GM15510 (cell line): Measurements from ENCODE around the gene MUC12.

ENCODE experiments used
- POLR2A ChIP-seq: IDR thresholded peaks from 3 replicates; pipeline ENCODE4 v1.6.1; 2011; ENCODE audit warnings: borderline replicate concordance; ENCODE audit not compliant: insufficient read length; ENCODE audit errors: extremely low read depth

The MUC12 gene

GRCh38 chr7:100969066-100969615 lies at the start of gene MUC12:
TSS of gene MUC12 (plus strand) at chr7:100969565. CDS start at chr7:100969623, 58 bp downstream.
- TF ChIP-seq POLR2A, result no peak

GRCh38 chr7:100921039-100921438 lies 48.3 kb upstream of the MUC12 start:
- TF ChIP-seq POLR2A, result no peak

- TF ChIP-seq POLR2A, result no peak
These were observed 39.6 kb upstream of the MUC12 start for GRCh38 chr7:100929808-100930174.

GRCh38 chr7:100933734-100934133 lies 35.6 kb upstream of the MUC12 start:
- no peak for TF ChIP-seq POLR2A

GRCh38 chr7:100942045-100942774 lies 27.2 kb upstream of the MUC12 start:
- no peak for TF ChIP-seq POLR2A

GRCh38 chr7:100943693-100944092 lies 25.7 kb upstream of the MUC12 start:
- TF ChIP-seq POLR2A, result no peak

- TF ChIP-seq POLR2A, result no peak
These were observed 25.2 kb upstream of the MUC12 start for GRCh38 chr7:100944138-100944537.

GRCh38 chr7:100946111-100946510 lies 23.3 kb upstream of the MUC12 start:
- TF ChIP-seq POLR2A, result no peak

GRCh38 chr7:100946766-100947365 lies 22.5 kb upstream of the MUC12 start:
- TF ChIP-seq POLR2A, result no peak

- no peak for TF ChIP-seq POLR2A
These were observed 21.6 kb upstream of the MUC12 start for GRCh38 chr7:100947792-100948191.

GRCh38 chr7:100949227-100949932 lies 20.0 kb upstream of the MUC12 start, which contains the start of gene MUC3A:
TSS of gene MUC3A (plus strand) at chr7:100949534. CDS start at chr7:100949625, 91 bp downstream.
- no peak for TF ChIP-seq POLR2A

- TF ChIP-seq POLR2A, result no peak
These were observed 19.4 kb upstream of the MUC12 start for GRCh38 chr7:100949933-100950443.

GRCh38 chr7:100951172-100951571 lies 18.2 kb upstream of the MUC12 start:
- no peak for TF ChIP-seq POLR2A

- TF ChIP-seq POLR2A, result no peak
These were observed 17.3 kb upstream of the MUC12 start for GRCh38 chr7:100951888-100952560.

GRCh38 chr7:100952641-100953040 lies 16.7 kb upstream of the MUC12 start:
- TF ChIP-seq POLR2A, result no peak

- no peak for TF ChIP-seq POLR2A
These were observed 11.4 kb upstream of the MUC12 start for GRCh38 chr7:100957832-100958421.
